GM12878 (cell line): ENCODE data around the gene BRINP3.

Source experiments
- EP300 ChIP-seq, 2 experiments: fragments of 150-350 bp in 1 of 2; IDR thresholded peaks; 2 replicates each; pipeline ENCODE4 v1.6.1; 2011 to 2012; ENCODE audit warnings: low read depth in 2 of 2, low read length in 2 of 2, borderline replicate concordance in 1 of 2, improper control_type of control experiment in 1 of 2, inconsistent platforms in 1 of 2; ENCODE audit not compliant: control insufficient read depth in 1 of 2
- EZH2 ChIP-seq: IDR thresholded peaks from 2 replicates; pipeline ENCODE4 v1.6.1; 2012; ENCODE audit warnings: low read depth, mild to moderate bottlenecking, control low read depth, inconsistent platforms, low read length, borderline replicate concordance; ENCODE audit not compliant: control insufficient read depth
- HCFC1 ChIP-seq: fragments of 150-350 bp; IDR thresholded peaks from 2 replicates; pipeline ENCODE4 v1.6.1; 2014; ENCODE audit warnings: low read length
- POLR2A ChIP-seq: IDR thresholded peaks from 2 replicates; pipeline ENCODE4 v1.6.1; 2011; ENCODE audit warnings: low read depth, mild to moderate bottlenecking, low read length
- SPI1 ChIP-seq: IDR thresholded peaks from 2 replicates; pipeline ENCODE4 v1.6.1; 2011; ENCODE audit warnings: low read depth, mild to moderate bottlenecking, low read length, moderate library complexity, borderline replicate concordance; ENCODE audit not compliant: insufficient read depth
- TF ChIP-seq, protein P1 (sequence below), 3 experiments: IDR thresholded peaks in 2 of 3; conservative IDR thresholded peaks in 1 of 3; 2 replicates each; pipeline ENCODE4 v1.5.1; 2011; ENCODE audit warnings: low read depth in 3 of 3, low read length in 3 of 3, mild to moderate bottlenecking in 3 of 3, control low read depth in 2 of 3, moderate library complexity in 2 of 3, inconsistent platforms in 1 of 3, mixed read lengths in 1 of 3; ENCODE audit not compliant: control insufficient read depth in 2 of 3, insufficient read depth in 1 of 3; ENCODE audit errors: extremely low read depth in 1 of 3
- TF ChIP-seq, protein P2 (sequence below): fragments of 150-350 bp; IDR thresholded peaks from 2 replicates; pipeline ENCODE4 v1.6.1; 2014; ENCODE audit warnings: mild to moderate bottlenecking, low read depth, low read length
- TF ChIP-seq, protein P3 (sequence below): fragments of 450-650 bp; IDR thresholded peaks from 2 replicates; pipeline ENCODE4 v1.6.1; 2016; ENCODE audit warnings: mild to moderate bottlenecking
- TF ChIP-seq, protein P4 (sequence below): IDR thresholded peaks from 2 replicates; pipeline ENCODE4 v1.6.1; 2012; ENCODE audit warnings: low read depth, low read length, improper control_type of control experiment

DNA sequence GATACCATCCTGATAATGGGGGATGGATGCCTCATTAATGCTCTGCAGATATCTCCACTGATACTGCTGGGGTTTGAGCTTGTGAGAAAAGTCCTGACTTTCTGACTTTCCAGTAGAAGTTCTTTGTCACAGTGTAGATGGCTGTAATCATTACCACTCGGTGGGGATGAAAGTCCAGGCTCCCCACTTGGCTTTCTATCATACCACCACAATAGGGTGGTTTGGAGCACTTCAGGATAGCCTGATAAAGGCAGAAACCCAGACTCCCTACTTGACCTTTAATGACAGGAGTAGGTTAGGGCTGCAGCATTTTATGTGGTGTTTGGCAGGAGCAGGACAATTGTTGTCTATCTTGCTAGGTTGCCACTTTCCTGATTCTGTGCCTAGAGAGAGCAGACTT is 294.1 kb downstream of the BRINP3 start:
- TF ChIP-seq EZH2 (no peak), SPI1 (no peak), HCFC1 (no peak), POLR2A (no peak), EP300 (IDR thresholded peaks at IDR 0.05; ENCODE audit: borderline replicate concordance in 1 of 2, control insufficient read depth in 1 of 2, low read depth in 2 of 2, low read length in 2 of 2) (no peak)
- TF ChIP-seq, protein P1, sequence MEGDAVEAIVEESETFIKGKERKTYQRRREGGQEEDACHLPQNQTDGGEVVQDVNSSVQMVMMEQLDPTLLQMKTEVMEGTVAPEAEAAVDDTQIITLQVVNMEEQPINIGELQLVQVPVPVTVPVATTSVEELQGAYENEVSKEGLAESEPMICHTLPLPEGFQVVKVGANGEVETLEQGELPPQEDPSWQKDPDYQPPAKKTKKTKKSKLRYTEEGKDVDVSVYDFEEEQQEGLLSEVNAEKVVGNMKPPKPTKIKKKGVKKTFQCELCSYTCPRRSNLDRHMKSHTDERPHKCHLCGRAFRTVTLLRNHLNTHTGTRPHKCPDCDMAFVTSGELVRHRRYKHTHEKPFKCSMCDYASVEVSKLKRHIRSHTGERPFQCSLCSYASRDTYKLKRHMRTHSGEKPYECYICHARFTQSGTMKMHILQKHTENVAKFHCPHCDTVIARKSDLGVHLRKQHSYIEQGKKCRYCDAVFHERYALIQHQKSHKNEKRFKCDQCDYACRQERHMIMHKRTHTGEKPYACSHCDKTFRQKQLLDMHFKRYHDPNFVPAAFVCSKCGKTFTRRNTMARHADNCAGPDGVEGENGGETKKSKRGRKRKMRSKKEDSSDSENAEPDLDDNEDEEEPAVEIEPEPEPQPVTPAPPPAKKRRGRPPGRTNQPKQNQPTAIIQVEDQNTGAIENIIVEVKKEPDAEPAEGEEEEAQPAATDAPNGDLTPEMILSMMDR (IDR thresholded peaks at IDR 0.05 in 2 of 3, conservative IDR thresholded peaks at IDR 0.05 in 1 of 3; ENCODE audit: control insufficient read depth in 2 of 3, extremely low read depth in 1 of 3, insufficient read depth in 1 of 3, low read depth in 3 of 3, low read length in 3 of 3), result no peak
- TF ChIP-seq, protein P2, sequence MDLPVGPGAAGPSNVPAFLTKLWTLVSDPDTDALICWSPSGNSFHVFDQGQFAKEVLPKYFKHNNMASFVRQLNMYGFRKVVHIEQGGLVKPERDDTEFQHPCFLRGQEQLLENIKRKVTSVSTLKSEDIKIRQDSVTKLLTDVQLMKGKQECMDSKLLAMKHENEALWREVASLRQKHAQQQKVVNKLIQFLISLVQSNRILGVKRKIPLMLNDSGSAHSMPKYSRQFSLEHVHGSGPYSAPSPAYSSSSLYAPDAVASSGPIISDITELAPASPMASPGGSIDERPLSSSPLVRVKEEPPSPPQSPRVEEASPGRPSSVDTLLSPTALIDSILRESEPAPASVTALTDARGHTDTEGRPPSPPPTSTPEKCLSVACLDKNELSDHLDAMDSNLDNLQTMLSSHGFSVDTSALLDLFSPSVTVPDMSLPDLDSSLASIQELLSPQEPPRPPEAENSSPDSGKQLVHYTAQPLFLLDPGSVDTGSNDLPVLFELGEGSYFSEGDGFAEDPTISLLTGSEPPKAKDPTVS, result no peak
- TF ChIP-seq, protein P3, sequence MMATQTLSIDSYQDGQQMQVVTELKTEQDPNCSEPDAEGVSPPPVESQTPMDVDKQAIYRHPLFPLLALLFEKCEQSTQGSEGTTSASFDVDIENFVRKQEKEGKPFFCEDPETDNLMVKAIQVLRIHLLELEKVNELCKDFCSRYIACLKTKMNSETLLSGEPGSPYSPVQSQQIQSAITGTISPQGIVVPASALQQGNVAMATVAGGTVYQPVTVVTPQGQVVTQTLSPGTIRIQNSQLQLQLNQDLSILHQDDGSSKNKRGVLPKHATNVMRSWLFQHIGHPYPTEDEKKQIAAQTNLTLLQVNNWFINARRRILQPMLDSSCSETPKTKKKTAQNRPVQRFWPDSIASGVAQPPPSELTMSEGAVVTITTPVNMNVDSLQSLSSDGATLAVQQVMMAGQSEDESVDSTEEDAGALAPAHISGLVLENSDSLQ, result no peak
- TF ChIP-seq, protein P4, sequence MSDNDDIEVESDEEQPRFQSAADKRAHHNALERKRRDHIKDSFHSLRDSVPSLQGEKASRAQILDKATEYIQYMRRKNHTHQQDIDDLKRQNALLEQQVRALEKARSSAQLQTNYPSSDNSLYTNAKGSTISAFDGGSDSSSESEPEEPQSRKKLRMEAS, result no peak
